ENCODE results near the gene RPS26.
"Not testable (repeated sequence)": the region's sequence is repeated elsewhere in the genome, so short reads cannot be mapped to it uniquely, and the experiment has no call there.

RPS26 gene

GRCh38 chr12:56041552-56042429, at the start of gene RPS26:
Gene RPS26, plus strand, starts transcription at chr12:56041918. Its CDS starts 249 bp downstream, at chr12:56042167.
- DNase-seq (ENCODE audit: low read depth): peak; percentile 86

DNA sequence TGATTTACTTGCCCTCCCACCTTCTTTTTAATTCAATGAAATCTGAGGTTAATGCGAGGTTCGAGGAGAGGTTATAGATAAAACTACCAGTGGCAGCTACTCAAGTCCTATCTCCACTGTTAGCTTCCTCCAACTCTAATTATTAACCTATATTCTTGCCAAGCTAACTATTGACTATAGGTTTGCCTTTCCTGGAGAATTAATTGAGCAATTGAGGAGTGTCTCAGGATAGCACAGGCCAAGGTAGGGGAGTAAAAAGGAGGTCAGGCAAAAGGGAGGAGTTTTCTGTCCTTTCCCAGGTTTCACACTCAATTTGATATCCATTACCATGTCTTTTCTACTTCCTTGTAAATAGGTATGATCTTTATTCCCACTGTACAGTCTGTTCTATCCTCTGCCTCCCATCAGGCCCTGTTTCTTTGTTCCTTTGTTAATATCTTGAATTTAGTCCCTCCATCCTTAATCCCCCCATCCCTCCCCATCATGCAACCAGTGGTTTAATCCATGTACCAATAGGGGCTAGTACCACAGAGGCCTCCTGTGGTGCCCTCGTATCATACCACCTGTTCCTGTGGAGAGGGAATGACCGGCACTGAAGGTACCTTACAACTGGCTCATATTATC, 48.4 kb upstream of the RPS26 start:
- no peak for DNase-seq (ENCODE audit: low read depth)

- DNase-seq (ENCODE audit: low read depth): no peak
Observed at GRCh38 chr12:55995366-55995765, 46.4 kb upstream of the RPS26 start.

DNA sequence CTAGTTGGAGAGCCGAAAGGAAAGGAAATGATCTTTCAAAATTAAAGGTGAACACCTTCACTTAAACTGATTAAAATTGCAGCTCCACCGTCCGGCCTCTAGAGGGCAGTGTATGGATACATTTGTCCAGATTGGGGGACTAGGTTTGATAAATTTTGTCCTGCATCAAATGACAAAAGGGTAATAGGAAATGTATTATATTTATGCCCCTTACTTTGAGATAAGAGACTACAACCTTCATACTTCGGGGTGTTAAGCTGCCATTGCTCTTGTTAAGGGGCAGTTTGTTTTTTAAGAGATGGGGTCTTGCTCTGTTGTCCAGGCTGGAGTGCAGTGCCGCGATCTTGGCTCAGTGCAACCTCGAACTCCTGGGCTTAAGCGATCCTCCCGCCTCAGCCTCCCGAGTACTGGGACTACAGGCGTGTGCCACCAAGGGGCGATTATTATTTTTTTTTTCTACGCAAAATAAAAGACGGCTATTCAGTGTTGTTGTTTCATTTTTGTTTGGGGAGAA, 45.5 kb upstream of the RPS26 start:
- DNase-seq (ENCODE audit: low read depth): peak; percentile 55

DNA sequence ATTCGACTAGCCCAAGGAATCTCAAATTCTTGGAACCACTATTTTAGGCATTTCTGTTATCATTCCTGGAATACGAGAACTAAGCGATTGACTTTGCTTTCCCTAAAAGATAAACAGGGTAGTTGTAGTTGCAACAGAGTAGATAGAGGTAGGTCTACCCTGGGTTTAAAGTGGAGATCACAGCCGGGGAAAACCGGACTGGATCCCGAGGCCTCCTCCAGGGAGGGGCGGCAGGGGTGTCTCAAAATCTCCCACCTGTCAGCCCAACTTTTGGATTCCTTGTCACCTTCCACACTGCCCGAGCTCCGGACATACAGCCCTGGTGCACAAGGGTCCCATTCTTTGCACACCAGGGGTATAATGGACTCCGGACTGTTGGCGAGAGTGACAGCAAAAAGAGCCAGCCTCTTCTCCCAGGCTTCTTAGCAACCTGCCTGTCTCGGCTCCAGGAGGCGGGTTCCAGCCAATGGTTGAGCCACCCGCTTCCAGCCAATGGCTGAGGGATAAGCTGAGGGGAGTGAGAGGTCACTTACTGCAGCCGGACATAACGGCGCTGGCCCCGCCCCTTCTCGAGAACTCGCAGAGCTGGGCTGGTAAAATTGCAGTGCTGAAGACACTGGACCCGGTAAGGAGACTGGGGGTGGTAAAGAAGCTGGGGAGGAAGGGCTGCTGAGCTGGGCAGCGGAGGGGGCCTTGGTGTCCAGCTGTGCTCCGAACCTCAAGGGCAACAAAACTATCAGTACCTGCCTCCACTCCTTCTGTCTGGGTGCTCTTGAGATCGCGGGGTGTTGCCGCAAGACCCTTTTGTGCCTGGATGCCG, 44.8 kb upstream of the RPS26 start, which contains the start of gene SUOX:
SUOX (plus strand) TSS at position 562 of the 820 bp plus-strand sequence. CDS start 4,946 bp downstream, outside the sequence.
- DNase-seq (ENCODE audit: low read depth): no peak

DNA sequence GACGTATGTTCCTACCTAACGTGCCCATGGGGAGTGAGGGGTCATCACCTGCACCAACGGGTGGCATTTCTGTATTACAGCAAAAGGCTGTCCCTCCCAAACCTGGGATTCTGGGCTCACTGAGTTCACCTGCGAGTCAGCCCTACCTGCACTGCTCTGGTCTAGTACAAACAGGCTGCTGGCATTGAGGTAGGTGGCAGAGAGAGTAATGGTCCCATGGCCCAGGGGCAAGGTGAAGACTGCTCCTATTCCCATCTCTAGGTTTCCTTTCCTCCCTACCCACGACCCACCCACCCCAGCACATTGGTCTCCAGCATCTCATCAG, 44.2 kb upstream of the RPS26 start:
- no peak for DNase-seq (ENCODE audit: low read depth)

- not testable (repeated sequence) for DNase-seq (ENCODE audit: low read depth)
Observed at GRCh38 chr12:55999522-55999921, 42.2 kb upstream of the RPS26 start.

DNA sequence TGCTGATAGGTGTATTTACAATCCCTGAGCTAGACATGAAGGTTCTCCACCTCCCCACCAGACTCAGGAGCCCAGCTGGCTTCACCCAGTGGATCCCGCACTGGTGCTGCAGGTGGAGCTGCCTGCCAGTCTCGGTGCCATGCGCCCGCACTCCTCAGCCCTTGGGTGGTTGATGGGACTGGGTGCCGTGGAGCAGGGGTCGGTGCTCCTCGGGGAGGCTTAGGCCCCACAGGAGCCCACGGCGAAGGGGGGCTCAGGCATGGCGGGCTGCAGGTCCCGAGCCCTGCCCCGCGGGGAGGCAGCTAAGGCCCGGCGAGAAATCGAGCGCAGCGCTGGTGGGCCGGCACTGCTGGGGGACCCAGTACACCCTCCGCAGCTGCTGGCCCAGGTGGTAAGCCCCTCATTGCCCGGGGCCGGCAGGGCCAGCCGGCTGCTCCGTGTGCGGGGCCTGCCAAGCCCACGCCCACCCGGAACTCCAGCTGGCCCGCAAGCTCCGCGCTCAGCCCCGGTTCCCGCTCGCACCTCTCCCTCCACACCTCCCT, 41.6 kb upstream of the RPS26 start:
- DNase-seq (ENCODE audit: low read depth): not testable (repeated sequence)

DNA sequence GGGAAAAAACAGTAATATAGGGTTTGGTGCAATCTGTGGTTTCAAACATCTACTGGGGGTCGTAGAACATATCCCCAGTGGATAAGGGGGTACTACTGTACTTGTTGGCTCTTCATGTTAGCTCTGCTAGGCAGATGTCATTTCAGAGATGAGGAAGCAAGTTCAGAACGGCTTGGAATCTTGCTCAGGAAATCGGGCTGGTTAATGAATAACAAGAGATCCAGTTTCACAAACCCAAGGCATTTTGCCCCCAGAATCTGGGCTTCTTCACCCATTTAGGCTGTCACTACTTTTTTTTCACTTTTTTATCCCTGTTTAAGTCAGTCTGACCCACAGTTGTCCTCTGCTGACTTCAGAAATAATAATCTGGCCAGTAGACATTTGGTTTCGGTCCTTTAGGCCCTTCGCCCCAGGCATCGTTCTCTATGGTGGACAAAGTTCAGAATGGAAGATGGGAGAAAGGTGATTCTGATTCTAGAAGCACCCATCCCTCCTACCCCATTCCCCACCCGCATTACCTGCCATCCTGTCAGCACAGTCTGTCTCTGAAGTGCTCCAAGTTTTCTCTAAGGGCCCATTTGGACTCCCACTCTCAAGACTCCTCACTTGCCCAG, 40.1 kb upstream of the RPS26 start:
- no peak for DNase-seq (ENCODE audit: low read depth)

DNA sequence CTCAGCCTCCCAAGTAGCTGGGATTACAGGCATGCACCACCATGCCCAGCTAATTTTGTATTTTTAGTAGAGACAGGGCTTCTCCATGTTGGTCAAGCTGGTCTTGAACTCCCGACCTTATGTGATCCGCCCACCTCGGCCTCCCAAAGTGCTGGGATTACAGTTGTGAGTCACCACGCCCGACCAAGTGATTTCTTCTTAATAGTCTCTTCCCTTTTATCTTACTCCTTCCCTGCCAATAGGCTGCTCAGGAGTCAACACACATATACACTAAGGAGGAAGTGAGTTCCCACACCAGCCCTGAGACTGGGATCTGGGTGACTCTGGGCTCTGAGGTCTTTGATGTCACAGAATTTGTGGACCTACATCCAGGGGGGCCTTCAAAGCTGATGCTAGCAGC, 38.3 kb upstream of the RPS26 start:
- DNase-seq (ENCODE audit: low read depth): not testable (repeated sequence)

GRCh38 chr12:56004211-56004610, 37.5 kb upstream of the RPS26 start:
- no peak for DNase-seq (ENCODE audit: low read depth)

DNA sequence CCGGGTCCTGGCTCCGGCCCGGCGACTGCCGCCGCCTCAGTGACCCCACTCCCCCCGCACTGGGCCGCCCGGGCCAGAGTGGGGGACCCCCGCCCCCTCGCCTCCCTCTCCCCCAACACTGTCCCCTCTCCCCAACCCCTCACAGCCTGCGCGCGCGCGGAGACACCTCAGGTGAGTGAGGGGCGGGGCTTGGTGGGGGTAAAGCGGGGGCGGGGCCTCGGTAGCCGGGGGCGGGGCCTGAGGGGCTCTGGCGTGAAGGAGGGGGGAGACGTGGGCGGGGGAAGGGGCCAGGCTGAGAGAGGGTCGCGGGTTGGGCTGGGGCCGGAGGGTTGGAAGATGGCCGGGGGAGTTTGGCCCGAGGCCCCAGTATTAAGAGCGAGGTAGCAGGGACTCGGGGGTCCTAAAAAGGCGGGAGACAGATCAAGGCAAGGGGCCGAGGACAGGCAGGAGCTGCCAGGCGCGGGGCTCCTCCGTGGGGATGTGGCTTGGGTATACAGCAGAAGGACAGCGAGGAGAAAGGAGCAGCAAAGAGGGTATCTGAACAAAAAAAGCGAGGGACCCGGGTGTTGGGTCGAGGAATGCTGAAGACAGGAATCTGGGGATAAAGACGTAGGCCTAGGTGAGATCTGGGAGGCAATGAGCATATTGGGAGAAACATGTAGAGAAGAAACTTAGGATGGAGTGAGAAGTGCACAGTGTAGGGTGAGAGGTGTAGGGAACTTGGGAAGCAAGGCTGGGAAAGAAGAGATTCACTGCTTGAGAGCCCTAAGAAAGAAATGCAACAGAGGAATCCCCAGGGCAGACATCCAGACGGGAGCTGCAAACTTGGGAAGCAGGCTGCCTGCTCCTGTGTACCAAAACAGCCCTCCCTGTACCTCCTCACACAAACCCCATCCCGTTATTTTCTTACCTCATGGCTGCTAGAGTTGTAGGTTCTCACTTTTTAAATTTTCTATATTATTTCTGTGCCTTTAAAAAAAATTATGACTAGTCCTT, 33.9 kb upstream of the RPS26 start:
- peak; percentile 80 for DNase-seq (ENCODE audit: low read depth)

DNA sequence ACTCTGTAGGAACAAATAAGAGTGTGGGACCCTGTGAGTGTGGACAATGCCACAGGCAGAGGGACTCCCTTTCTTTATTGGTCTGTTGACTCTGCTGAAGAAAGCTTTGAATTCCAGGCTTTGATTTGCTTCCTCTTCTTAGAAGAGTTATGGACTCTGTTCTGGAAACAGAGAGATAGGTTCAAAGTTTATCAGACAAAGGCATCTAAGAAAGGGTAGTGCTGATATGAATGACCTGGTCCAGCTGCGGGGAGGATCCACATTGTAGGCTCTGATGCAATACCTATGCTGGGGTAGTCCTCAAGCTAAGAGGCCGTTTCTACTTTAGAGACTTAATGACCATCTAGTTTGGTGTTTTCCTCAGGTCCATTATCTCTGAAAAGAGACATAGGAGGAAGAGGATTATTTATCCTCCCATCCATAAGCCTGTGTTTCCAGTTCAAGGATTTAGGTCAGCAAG, 31.6 kb upstream of the RPS26 start:
- DNase-seq (ENCODE audit: low read depth): no peak

DNA sequence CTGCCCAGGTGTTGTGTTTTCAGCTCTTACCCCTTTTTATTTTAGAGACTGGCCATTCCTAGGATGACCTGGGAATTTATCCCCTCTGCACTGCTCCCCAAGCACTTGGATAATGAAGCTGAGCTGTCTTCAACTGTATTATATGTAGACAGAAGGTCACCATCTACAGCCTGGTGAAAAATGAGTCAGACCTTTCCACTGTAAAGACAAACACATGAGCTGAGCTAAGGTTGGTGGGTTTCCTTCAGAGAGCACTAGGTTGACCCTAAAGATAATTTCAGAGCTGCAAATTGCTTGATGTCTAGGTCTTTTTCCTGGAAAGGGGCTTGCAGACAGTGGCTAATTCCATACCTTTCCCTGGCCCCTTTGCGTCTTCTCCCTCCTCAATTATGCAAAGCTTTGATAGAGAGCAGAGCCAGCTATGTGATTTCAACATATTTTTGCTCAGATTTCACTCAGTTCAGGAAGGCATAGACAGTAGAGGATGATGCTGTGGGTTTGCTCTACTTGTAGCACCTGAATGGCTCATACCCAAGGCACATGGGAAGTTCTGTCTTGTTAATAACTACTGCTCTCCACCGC, 30.1 kb upstream of the RPS26 start:
- DNase-seq (ENCODE audit: low read depth): no peak

- no peak for DNase-seq (ENCODE audit: low read depth)
Observed at GRCh38 chr12:56013482-56013881, 28.2 kb upstream of the RPS26 start.

GRCh38 chr12:56014205-56014604, 27.5 kb upstream of the RPS26 start:
- no peak for DNase-seq (ENCODE audit: low read depth)

DNA sequence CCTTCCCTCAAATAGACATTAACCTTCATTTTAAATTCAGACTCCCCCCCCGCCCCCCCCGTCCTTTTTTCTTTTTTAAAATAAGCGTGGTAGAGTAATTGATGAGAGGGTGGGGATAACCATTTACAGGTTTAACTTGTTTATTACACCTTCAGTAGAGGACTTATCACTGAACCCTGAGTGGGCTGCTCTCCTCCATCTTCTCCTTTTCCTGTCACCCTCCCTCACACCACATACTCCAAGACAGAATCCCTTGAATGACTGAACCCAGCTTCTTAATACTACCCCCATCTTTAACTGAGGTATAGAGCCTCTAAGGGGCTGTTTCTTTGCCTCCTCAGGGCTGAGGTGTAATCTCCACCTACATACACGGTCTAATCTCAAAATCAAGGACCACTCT, 24.5 kb upstream of the RPS26 start:
- DNase-seq (ENCODE audit: low read depth): no peak

DNA sequence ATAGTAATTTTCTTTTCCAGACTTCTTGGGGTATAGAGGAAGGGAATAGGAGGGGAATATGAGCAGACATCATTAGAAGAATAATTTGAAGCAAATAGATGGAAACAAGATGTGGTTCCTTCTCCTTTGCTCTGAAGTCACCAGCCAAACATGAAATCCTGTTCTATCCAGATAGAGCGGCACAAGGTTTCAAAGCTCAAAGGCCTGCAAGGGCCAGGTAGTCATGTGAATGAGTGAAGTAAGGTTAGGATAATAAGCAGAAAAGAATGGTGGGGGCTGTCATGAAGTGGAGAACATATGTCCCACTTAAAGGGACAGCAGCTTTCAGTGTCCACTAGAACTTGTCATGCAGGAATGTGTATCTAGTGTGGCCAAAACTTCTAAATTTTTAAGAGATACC, 23.4 kb upstream of the RPS26 start:
- DNase-seq (ENCODE audit: low read depth): no peak

GRCh38 chr12:56020423-56021184, 21.1 kb upstream of the RPS26 start, which contains the start of gene IKZF4:
Gene IKZF4, plus strand, starts transcription at chr12:56021043. Its CDS starts 451 bp downstream, at chr12:56021494.
- DNase-seq (ENCODE audit: low read depth): no peak
